HCT116 (cell line): Measurements from ENCODE around the gene KDM4D. TPM values are rescaled to one million over a fixed set of nuclear protein-coding genes. Genes with fewer than 3 reads are reported as not detected.
"Not testable (repeated sequence)": the region's sequence is repeated elsewhere in the genome, so short reads cannot be mapped to it uniquely, and the experiment has no call there.

ENCODE experiments used
- ATAC-seq: fragments of 200-7000 bp; cut with Tn5 transposase; 2 replicates; pipeline ENCODE4 v1.9.1; 2020; ENCODE audit warnings: mild to moderate bottlenecking, moderate library complexity
- BruUV-seq: library from RNA; stranded (reverse); fragments of 400-500 nt; replicated peaks from 2 replicates; lab custom pipeline; 2021; lab: Mats Ljungman, UMichigan
- CTCF ChIA-PET: fragments of 300-600 bp; sonication (Branson Sonifier 250); formaldehyde crosslinking; loops from one replicate; lab custom pipeline; 2021; ENCODE audit warnings: antibody characterized with exemption; lab: Charles Lee
- POLR2A ChIA-PET: fragments of 300-600, 350-600 bp; sonication (Branson Sonifier 250); formaldehyde crosslinking; loops from one replicate; lab custom pipeline; 2021; ENCODE audit warnings: antibody characterized with exemption; lab: Charles Lee
- RAD21 ChIA-PET, 2 experiments: fragments of 300-600 bp; sonication (Branson Sonifier 250); formaldehyde crosslinking; loops; one replicate each; lab custom pipeline; 2023; ENCODE audit warnings: low total read pairs in 2 of 2; ENCODE audit not compliant: uncharacterized antibody in 2 of 2, unreplicated experiment in 2 of 2, low non-redundant PET in 1 of 2; lab: Charles Lee
- DNase-seq: peaks from one replicate; pipeline ENCODE4 v3.0.0-alpha.2; 2010; ENCODE audit warnings: low read depth, low spot score
- H2AFZ ChIP-seq: fragments of 200-600 bp; shearing (Covaris generic), sonication (generic); 2 replicates; pipeline ENCODE4 v1.6.1; 2017; ENCODE audit warnings: low read depth, mixed run types, mixed read lengths, antibody characterized with exemption, low read length; ENCODE audit not compliant: poor library complexity, severe bottlenecking
- H3K27ac ChIP-seq: 2 replicates; pipeline ENCODE4 v1.5.1; 2012; ENCODE audit warnings: low read depth, low read length
- H3K27me3 ChIP-seq: fragments of 200-600 bp; sonication (generic); 2 replicates; pipeline ENCODE4 v1.6.1; 2016; ENCODE audit warnings: mixed run types, low read length, mixed read lengths; ENCODE audit not compliant: insufficient read depth
- H3K36me3 ChIP-seq, 2 experiments: fragments of 200-500 bp in 1 of 2; fragments of 200-600 bp in 1 of 2; sonication (Bioruptor generic) in 1 of 2; sonication (generic) in 1 of 2; 2 replicates each; pipeline versions ENCODE4 v1.5.1 to v1.6.1; 2014 to 2016; ENCODE audit warnings: low read length in 2 of 2, inconsistent platforms in 1 of 2, mixed read lengths in 1 of 2, mixed run types in 1 of 2; ENCODE audit not compliant: insufficient read depth in 2 of 2, control insufficient read depth in 1 of 2
- H3K4me1 ChIP-seq, 2 experiments: fragments of 200-600 bp in 1 of 2; sonication (generic) in 1 of 2; 2 replicates each; pipeline versions ENCODE4 v1.5.1 to v1.6.1; 2012 to 2017; ENCODE audit warnings: low read length in 2 of 2, inconsistent platforms in 1 of 2, mild to moderate bottlenecking in 1 of 2, mixed read lengths in 1 of 2, mixed run types in 1 of 2, moderate library complexity in 1 of 2; ENCODE audit not compliant: insufficient read depth in 2 of 2, control insufficient read depth in 1 of 2
- H3K4me2 ChIP-seq: fragments of 200-600 bp; sonication (generic); 2 replicates; pipeline ENCODE4 v1.6.1; 2017; ENCODE audit warnings: mixed run types, low read length, mixed read lengths
- H3K4me3 ChIP-seq, 2 experiments: fragments of 200-600 bp in 1 of 2; sonication (generic) in 1 of 2; replicated peaks in 1 of 2; 2 replicates each; pipeline ENCODE4 v1.5.1; 2011 to 2016; ENCODE audit warnings: low read length in 2 of 2, control low read depth in 1 of 2, low read depth in 1 of 2, mild to moderate bottlenecking in 1 of 2, mixed read lengths in 1 of 2, mixed run types in 1 of 2
- H3K79me2 ChIP-seq: fragments of 200-600 bp; sonication (generic); 2 replicates; pipeline ENCODE4 v1.6.1; 2017; ENCODE audit warnings: mild to moderate bottlenecking, mixed run types, low read length, moderate library complexity, mixed read lengths; ENCODE audit not compliant: insufficient read depth
- H3K9ac ChIP-seq: fragments of 200-600 bp; sonication (generic); 2 replicates; pipeline ENCODE4 v1.6.1; 2016; ENCODE audit warnings: low read length, mixed read lengths
- H3K9me2 ChIP-seq: fragments of 200-600 bp; sonication (generic), shearing (Covaris generic); 2 replicates; pipeline ENCODE4 v1.6.1; 2017; ENCODE audit warnings: mixed run types, mild to moderate bottlenecking, moderate library complexity; ENCODE audit not compliant: insufficient read depth
- H3K9me3 ChIP-seq, 2 experiments: fragments of 200-500 bp in 1 of 2; fragments of 200-600 bp in 1 of 2; sonication (Bioruptor generic) in 1 of 2; sonication (generic) in 1 of 2; 2 replicates each; pipeline ENCODE4 v1.6.1; 2014 to 2017; ENCODE audit warnings: low read length in 2 of 2, mixed read lengths in 2 of 2, inconsistent platforms in 1 of 2, low read depth in 1 of 2, mild to moderate bottlenecking in 1 of 2, mixed run types in 1 of 2, moderate library complexity in 1 of 2; ENCODE audit not compliant: control insufficient read depth in 1 of 2, insufficient read depth in 1 of 2
- H4K20me1 ChIP-seq: fragments of 200-600 bp; sonication (generic), shearing (Covaris generic); 2 replicates; pipeline ENCODE4 v1.6.1; 2017; ENCODE audit warnings: mixed run types, mild to moderate bottlenecking, moderate library complexity; ENCODE audit not compliant: insufficient read depth
- ATF3 ChIP-seq: IDR thresholded peaks from 2 replicates; pipeline ENCODE4 v1.6.1; 2012
- CEBPB ChIP-seq: IDR thresholded peaks from 2 replicates; pipeline ENCODE4 v1.6.1; 2012; ENCODE audit warnings: low read depth
- CTCF ChIP-seq, 3 experiments: fragments of 200-600 bp in 1 of 3; sonication (generic) in 1 of 3; IDR thresholded peaks in 2 of 3; conservative IDR thresholded peaks in 1 of 3; 2 replicates each; pipeline ENCODE4 v1.5.1; 2012 to 2017; ENCODE audit warnings: low read depth in 2 of 3, low read length in 2 of 3, antibody characterized with exemption in 1 of 3, borderline replicate concordance in 1 of 3, control low read depth in 1 of 3, mild to moderate bottlenecking in 1 of 3, mixed read lengths in 1 of 3, mixed run types in 1 of 3, moderate library complexity in 1 of 3; ENCODE audit not compliant: insufficient read depth in 1 of 3
- EGR1 ChIP-seq: IDR thresholded peaks from 2 replicates; pipeline ENCODE4 v1.6.1; 2012; ENCODE audit warnings: low read depth
- EZH2 ChIP-seq: fragments of 200-600 bp; sonication (generic); IDR thresholded peaks from 2 replicates; pipeline ENCODE4 v1.6.1; 2017; ENCODE audit warnings: antibody characterized with exemption, mixed run types
- EZH2phosphoT487 ChIP-seq: fragments of 200-600 bp; IDR thresholded peaks from 2 replicates; pipeline ENCODE4 v1.6.1; 2018; ENCODE audit warnings: antibody characterized with exemption, borderline replicate concordance
- JUND ChIP-seq: IDR thresholded peaks from 2 replicates; pipeline ENCODE4 v1.6.1; 2012
- REST ChIP-seq: IDR thresholded peaks from 2 replicates; pipeline ENCODE4 v1.6.1; 2012; ENCODE audit warnings: low read depth
- SIN3A ChIP-seq: IDR thresholded peaks from 2 replicates; pipeline ENCODE4 v1.6.1; 2012; ENCODE audit warnings: low read depth
- SRF ChIP-seq: IDR thresholded peaks from 2 replicates; pipeline ENCODE4 v1.6.1; 2012; ENCODE audit warnings: low read depth
- TCF7L2 ChIP-seq: IDR thresholded peaks from 2 replicates; pipeline ENCODE4 v1.7.0; 2011; ENCODE audit warnings: borderline replicate concordance, inconsistent platforms; ENCODE audit not compliant: insufficient read depth, insufficient read length; ENCODE audit errors: extremely low read depth
- ZBTB33 ChIP-seq: IDR thresholded peaks from 2 replicates; pipeline ENCODE4 v1.6.1; 2011; ENCODE audit warnings: mild to moderate bottlenecking, low read length, moderate library complexity; ENCODE audit not compliant: insufficient replicate concordance; ENCODE audit errors: extremely low read depth
- ZNF274 ChIP-seq: fragments of 200-500 bp; sonication (Bioruptor generic); IDR thresholded peaks from 2 replicates; pipeline ENCODE4 v1.6.1; 2014; ENCODE audit warnings: mild to moderate bottlenecking, low read depth, low read length, inconsistent platforms
- intact Hi-C: fragments of 100-400 bp; cut with micrococcal nuclease; formaldehyde crosslinking; loops from 2 replicates; pipeline ENCODE4 v1.10.0; 2022
- total RNA-seq: library from RNA; stranded (reverse); gene quantifications from one replicate; pipeline ENCODE4 v1.2.1, GENCODE V29; 2021; ENCODE audit not compliant: unreplicated experiment

Gene KDM4D
- total RNA-seq, 1 experiment from 2014 or later = 2.1 TPM

GRCh38 chr11:95025594-95025993, 52.1 kb downstream of the KDM4D start:
- H3K4me3 ChIP-seq, H3K9me3 ChIP-seq, H3K9ac ChIP-seq, CTCF ChIA-PET, H2AFZ ChIP-seq, H3K36me3 ChIP-seq, H3K4me1 ChIP-seq, RAD21 ChIA-PET, POLR2A ChIA-PET, H3K4me2 ChIP-seq, H3K27me3 ChIP-seq, H3K9me2 ChIP-seq, DNase-seq, BruUV-seq, H3K79me2 ChIP-seq, H3K27ac ChIP-seq, ATAC-seq, H4K20me1 ChIP-seq: not testable (repeated sequence)
- intact Hi-C loops = loop anchor here (1.0 kb wide), 1 partner anchor 23 kb away; no protein-coding TSS in a partner anchor

DNA sequence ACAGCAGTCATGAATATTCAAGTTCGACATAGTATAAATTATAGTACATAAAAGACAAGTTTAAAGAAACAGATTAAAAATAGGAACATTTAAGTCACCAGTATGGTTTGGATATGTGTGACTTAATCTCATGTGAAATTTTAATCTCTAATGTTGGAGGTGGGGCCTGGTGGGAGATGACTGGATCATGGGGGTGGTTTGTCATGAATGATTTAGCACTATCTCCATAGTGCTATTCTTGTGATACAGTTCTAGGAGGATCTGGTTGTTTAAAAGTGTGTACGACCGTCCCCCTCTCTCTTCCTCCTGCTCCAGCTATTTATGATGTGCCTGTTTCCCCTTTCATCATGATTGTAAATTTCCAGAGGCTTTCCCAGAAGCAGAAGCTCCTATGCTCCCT, 54.8 kb downstream of the KDM4D start:
- Histone ChIP-seq H3K36me3 (no peaks in the 10 kb centered on the region), H3K9me3 (no peaks in the 10 kb centered on the region), H3K27ac (no peak overlapping the region), H3K27me3 (no peaks in the 10 kb centered on the region; the same call in 1 of the 2 replicates), H3K9ac (no peak overlapping the region), H4K20me1 (no peaks in the 10 kb centered on the region), H3K9me2 (no peaks in the 10 kb centered on the region), H2AFZ (no peak overlapping the region), H3K4me3 (no peak overlapping the region), H3K79me2 (no peaks in the 10 kb centered on the region), H3K4me2 (no peak overlapping the region), H3K4me1 (no peaks in the 10 kb centered on the region)
- CTCF ChIA-PET = no interaction called here
- intact Hi-C loops = no loop called here
- DNase-seq = no peak
- BruUV-seq = no TSS peak
- POLR2A ChIA-PET = no interaction called here
- RAD21 ChIA-PET = no interaction called here
- ATAC-seq = no peak
- TF ChIP-seq ATF3 = no peak
- no peak for TF ChIP-seq CTCF (IDR thresholded peaks at IDR 0.05 in 2 of 3, conservative IDR thresholded peaks at IDR 0.05 in 1 of 3; ENCODE audit: borderline replicate concordance in 1 of 3, insufficient read depth in 1 of 3, low read depth in 2 of 3, low read length in 2 of 3)
- no peak for TF ChIP-seq EZH2
- TF ChIP-seq JUND = no peak
- no peak for TF ChIP-seq REST
- no peak for TF ChIP-seq SRF
- TF ChIP-seq SIN3A = no peak
- TF ChIP-seq EZH2phosphoT487 = no peak
- no peak for TF ChIP-seq TCF7L2
- no peak for TF ChIP-seq ZNF274
- TF ChIP-seq EGR1 = no peak
- no peak for TF ChIP-seq CEBPB
- TF ChIP-seq ZBTB33 = no peak
